Activated CD8-positive, alpha-beta memory T cell treated with anti-CD3 and anti-CD28 coated beads for 1 hour (primary cell): ENCODE data around the gene PTPRO.

Source experiments
- DNase-seq, 2 donors: peaks; one replicate each; pipeline ENCODE4 v3.0.0-alpha.2; 2020; ENCODE audit warnings: low read depth in 1 of 2; ENCODE audit errors: extremely low read depth in 1 of 2

The PTPRO gene

GRCh38 chr12:15634010-15634683 is 311.8 kb downstream of the PTPRO start:
- DNase-seq = no peak

DNA sequence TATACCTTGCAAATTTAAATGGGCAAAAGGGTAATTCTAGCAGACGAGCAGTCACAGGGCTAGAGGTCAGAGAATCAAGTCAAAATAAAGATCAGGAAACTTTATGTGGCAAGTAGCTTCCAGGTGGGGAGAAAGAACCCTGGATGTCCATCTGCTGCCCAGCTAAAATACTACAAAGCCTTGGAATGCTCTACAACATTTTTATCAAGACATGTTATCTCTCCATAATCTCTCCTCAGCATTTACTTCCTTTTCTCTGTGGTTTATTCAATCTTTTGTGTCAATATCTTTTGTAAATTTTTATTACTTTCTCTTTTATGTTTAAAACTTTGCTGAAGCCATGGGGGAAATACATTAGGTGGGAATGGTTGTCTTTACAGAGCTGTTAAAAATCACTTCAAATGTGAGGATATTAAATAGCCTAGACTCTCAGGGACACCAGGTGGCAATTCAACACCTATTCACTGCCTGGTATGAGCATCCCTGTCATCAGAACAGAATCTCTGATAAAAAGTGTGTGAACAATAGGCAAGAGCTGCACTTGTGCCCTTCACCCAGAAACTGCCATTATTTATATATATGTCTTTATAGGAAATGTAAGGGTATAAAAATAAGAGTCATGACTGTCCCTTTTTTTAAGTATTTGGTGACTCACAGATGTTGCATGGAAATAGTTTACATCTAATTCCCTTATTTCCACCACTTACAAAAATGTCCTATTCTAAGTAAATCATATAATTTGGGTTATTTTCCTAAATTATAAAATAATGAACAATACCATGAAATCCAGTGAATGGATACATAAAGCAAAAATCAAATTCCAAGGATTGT is 314.0 kb downstream of the PTPRO start:
- DNase-seq = no peak

- DNase-seq = no peak
Observed at GRCh38 chr12:15638231-15638630, 315.9 kb downstream of the PTPRO start.

GRCh38 chr12:15644700-15645099 is 322.4 kb downstream of the PTPRO start:
- no peak for DNase-seq

DNA sequence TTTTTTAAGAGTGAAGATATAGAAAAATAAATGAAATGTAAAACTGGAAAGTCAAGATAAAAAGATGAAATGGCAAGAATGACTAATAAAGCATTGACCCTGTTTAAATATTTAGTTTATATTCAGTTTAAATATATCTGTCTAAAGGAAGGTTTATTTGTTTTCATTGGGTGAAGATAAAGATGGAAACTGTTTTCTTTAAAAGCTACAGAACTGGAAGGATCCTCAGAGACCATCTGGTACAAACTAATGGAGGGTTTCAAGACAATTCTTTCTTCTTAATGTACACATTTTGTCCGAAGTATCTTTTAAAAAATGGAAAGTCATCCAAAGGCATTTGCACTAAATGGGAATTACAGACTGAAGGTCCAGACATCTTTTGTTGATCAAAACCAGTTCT is 324.3 kb downstream of the PTPRO start:
- DNase-seq = no peak
